ENCODE results near the gene COX6A2. TPM values are rescaled to one million over a fixed set of nuclear protein-coding genes. Genes with fewer than 3 reads are reported as not detected.

COX6A2 gene
- total RNA-seq, 4 donors from 2014 or later = not detected

- no peak for DNase-seq (ENCODE audit: low spot score in 2 of 2)
- Histone ChIP-seq H3K27ac (no peak overlapping the region), H3K36me3 (peaks cover 0 to 52% (median 0%) of the 10 kb centered on the region in 3 donors)
These were observed 39.1 kb upstream of the COX6A2 start for GRCh38 chr16:31467151-31467773.

DNA sequence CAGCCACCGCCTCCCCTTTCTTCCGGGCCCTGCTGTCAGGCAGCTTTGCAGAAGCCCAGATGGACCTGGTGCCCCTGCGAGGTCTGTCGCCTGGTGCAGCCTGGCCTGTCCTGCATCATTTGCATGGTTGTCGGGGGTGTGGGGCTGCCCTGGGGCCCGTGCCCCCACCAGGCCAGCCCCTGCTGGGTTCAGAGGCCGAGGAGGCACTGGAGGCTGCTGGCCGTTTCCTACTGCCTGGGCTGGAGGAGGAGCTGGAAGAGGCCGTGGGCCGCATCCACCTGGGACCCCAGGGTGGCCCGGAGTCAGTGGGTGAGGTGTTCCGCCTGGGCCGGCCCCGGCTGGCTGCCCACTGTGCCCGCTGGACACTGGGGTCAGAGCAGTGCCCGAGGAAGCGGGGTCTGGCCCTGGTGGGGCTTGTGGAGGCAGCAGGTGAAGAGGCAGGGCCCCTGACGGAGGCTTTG is 38.3 kb upstream of the COX6A2 start:
- WGBS, 2 donors = 89 to 94% methylated on average over 7 to 16 of the region's 18 CpGs
- DNase-seq (ENCODE audit: low spot score in 2 of 2) = no peak

More at GRCh38 chr16:31467151-31467773, 39.1 kb upstream of the COX6A2 start:
- Histone ChIP-seq H3K4me3 (no peak overlapping the region), H3K4me1 (peaks cover 0 to 17% (median 12%) of the 10 kb centered on the region in 4 donors), H3K9me3 (no peaks in the 10 kb centered on the region), H3K27me3 (no peaks in the 10 kb centered on the region)
- TF ChIP-seq POLR2A (IDR thresholded peaks at IDR 0.05) (no peak), EP300 (IDR thresholded peaks at IDR 0.05) (no peak), CTCF (IDR thresholded peaks at IDR 0.05) (no peak)
- WGBS, 2 donors = 79 to 86% methylated on average over 5 of the region's 5 CpGs

DNA sequence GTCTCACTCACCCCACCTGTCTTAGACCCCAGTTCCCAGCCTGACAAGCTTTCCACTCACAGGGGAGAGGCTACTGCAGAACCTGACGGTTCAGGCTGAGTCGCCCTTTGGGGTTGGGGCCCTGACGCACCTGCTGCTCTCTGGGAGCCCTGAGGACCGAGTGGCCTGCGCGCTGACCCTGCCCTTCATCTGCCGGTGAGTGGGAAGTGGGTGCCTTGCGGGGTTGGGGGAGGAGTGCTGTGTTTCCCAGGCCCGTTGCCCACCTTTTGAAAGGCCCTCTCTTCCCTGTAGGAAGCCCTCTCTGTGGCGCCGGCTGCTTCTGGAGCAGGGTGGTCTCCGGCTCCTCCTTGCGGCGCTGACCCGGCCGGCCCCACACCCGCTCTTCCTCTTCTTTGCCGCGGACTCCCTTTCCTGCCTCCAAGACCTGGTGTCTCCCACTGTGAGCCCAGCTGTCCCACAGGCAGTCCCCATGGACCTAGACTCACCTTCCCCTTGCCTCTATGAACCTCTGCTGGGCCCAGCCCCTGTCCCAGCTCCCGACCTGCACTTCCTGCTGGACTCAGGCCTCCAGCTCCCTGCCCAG is 37.7 kb upstream of the COX6A2 start:
- 91 to 93% methylated on average over 20 of the region's 20 CpGs for WGBS, 2 donors
- no peak overlapping the region for H3K4me3 ChIP-seq
- H3K9me3 ChIP-seq = no peaks in the 10 kb centered on the region
- no peak overlapping the region for H3K27ac ChIP-seq
- no peak for TF ChIP-seq CTCF (IDR thresholded peaks at IDR 0.05)
- H3K4me1 ChIP-seq = peaks cover 0 to 11% (median 2%) of the 10 kb centered on the region in 4 donors
- no peaks in the 10 kb centered on the region for H3K27me3 ChIP-seq
- peaks cover 0 to 58% (median 0%) of the 10 kb centered on the region in 3 donors for H3K36me3 ChIP-seq
- no peak for DNase-seq (ENCODE audit: low spot score in 2 of 2)

More for the DNA sequence above, 38.3 kb upstream of the COX6A2 start:
- Histone ChIP-seq H3K27ac (no peak overlapping the region), H3K36me3 (peaks cover 0 to 58% (median 0%) of the 10 kb centered on the region in 3 donors), H3K4me3 (no peak overlapping the region), H3K4me1 (peaks cover 0 to 12% (median 7%) of the 10 kb centered on the region in 4 donors), H3K27me3 (no peaks in the 10 kb centered on the region), H3K9me3 (no peaks in the 10 kb centered on the region)
- TF ChIP-seq POLR2A (IDR thresholded peaks at IDR 0.05) (no peak), CTCF (IDR thresholded peaks at IDR 0.05) (no peak), EP300 (IDR thresholded peaks at IDR 0.05) (no peak)

DNA sequence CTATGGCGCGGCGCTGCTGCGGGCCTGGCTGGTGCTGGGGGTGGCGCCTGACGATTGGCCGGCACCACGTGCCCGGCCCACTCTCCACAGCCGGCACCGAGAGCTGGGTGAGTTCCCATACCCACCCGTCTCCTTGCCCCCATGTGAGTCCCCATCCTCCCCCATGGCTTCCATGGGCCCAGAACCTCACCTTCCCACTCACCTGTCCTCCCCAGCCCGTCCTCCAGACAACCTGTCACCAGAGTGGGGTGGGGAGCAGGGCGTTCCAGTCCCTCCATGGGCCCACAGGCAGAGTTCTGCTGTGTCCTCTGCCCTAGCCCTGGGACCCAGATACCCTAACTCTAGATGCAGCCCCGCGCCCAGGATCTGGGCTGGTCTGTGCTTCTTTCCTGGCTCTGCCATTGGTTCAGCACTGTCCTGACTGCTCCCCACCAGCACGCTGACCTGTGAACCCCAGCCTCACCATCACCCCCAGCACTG is 36.7 kb upstream of the COX6A2 start:
- H3K36me3 ChIP-seq = peaks cover 0 to 58% (median 0%) of the 10 kb centered on the region in 3 donors
- WGBS, 2 donors = 96 to 98% methylated on average over 17 of the region's 17 CpGs
- peaks cover 0 to 15% (median 4%) of the 10 kb centered on the region in 4 donors for H3K4me1 ChIP-seq
- DNase-seq (ENCODE audit: low spot score in 2 of 2) = no peak
- no peaks in the 10 kb centered on the region for H3K27me3 ChIP-seq
- TF ChIP-seq POLR2A (IDR thresholded peaks at IDR 0.05) (no peak), CTCF (IDR thresholded peaks at IDR 0.05) (no peak), EP300 (IDR thresholded peaks at IDR 0.05) (no peak)
- no peaks in the 10 kb centered on the region for H3K9me3 ChIP-seq
- H3K4me3 ChIP-seq = no peak overlapping the region
- no peak overlapping the region for H3K27ac ChIP-seq

- H3K9me3 ChIP-seq = no peaks in the 10 kb centered on the region
- no peaks in the 10 kb centered on the region for H3K27me3 ChIP-seq
- TF ChIP-seq POLR2A (IDR thresholded peaks at IDR 0.05) (no peak), EP300 (IDR thresholded peaks at IDR 0.05) (no peak), CTCF (IDR thresholded peaks at IDR 0.05) (no peak)
- peaks cover 0 to 58% (median 0%) of the 10 kb centered on the region in 3 donors for H3K36me3 ChIP-seq
- no peak overlapping the region for H3K4me3 ChIP-seq
- 90 to 98% methylated on average over 25 to 36 of the region's 36 CpGs for WGBS, 2 donors
- no peak overlapping the region for H3K27ac ChIP-seq
- peaks cover 0 to 15% (median 4%) of the 10 kb centered on the region in 4 donors for H3K4me1 ChIP-seq
- no peak for DNase-seq (ENCODE audit: low spot score in 2 of 2)
These were observed 36.2 kb upstream of the COX6A2 start for GRCh38 chr16:31464348-31464769.

Measured in tibial nerve (tissue), 4 donors.